Measurements from ENCODE around the gene SLC39A8.

Gene SLC39A8

GRCh38 chr4:102342404-102343074, 2.7 kb downstream of the SLC39A8 start:
- in situ Hi-C loops (cut with MboI; ENCODE audit: low sequenced_read_pairs) = loop anchor here (10.0 kb wide), 1 partner anchor 92 kb away; no protein-coding TSS in a partner anchor

- in situ Hi-C loops (cut with MboI; ENCODE audit: low sequenced_read_pairs) = loop anchor here (10.0 kb wide), 1 partner anchor 94 kb away; no protein-coding TSS in a partner anchor
Measured at GRCh38 chr4:102341201-102341600, 4.1 kb downstream of the SLC39A8 start.

DNA sequence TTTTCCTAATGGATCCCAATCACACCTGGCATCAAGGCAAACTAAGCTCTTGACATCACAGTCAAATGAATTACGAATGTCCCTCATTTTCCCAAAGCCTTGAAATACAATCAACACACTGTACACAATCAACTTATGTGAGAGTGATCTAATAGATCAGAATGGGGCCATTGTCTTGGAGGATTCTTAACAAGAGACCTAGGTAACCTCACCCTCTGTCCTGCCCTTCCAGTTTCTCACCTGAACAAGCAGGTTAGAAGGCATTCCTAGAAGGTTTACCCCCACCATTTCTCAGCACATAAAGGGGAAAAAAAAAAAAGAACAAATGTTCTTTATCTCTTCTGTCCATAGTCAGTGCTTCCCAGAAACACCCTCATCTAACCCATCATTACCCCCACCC, 6.3 kb downstream of the SLC39A8 start:
- in situ Hi-C loops (cut with MboI; ENCODE audit: low sequenced_read_pairs) = no loop called here

DNA sequence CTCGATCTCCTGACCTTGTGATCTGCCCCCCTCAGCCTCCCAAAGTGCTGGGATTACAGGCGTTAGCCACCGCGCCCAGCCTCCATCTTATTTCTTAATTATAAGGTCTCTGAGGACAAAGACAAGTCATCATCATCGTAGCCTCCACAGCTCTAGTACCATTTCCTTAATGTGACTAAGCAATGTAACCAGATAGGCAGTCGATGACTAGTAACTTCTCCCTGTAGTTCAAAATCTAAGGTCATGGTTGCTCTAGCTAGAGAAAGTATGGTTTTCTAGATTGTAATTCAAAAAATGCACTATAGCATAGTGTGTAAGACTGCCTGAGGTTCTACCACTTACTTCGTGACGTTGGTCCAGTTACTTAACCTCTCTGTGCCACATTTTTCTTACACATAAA, 6.9 kb downstream of the SLC39A8 start:
- in situ Hi-C loops (cut with MboI; ENCODE audit: low sequenced_read_pairs) = no loop called here

GRCh38 chr4:102335616-102336015, 9.7 kb downstream of the SLC39A8 start:
- in situ Hi-C loops (cut with MboI; ENCODE audit: low sequenced_read_pairs) = no loop called here

DNA sequence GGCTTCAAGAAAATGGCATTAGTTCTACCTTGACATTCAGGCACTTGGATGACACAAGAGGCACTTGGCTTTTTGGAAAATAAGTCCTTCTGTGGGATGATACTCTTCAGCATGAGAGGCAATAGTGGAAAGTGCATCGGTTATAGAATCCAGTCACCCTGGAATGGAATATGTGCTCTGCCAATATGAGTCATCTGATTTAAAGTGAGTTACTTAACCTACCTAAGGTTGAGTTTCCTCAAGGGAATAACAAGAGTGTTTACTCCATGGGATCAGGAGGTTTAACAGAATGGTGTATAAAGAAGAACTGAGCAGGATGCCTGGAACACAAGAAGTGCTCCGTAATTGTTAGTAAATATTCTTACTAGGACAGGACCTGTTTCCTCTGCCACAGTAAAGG, 10.7 kb downstream of the SLC39A8 start:
- in situ Hi-C loops (cut with MboI; ENCODE audit: low sequenced_read_pairs) = no loop called here

- in situ Hi-C loops (cut with MboI; ENCODE audit: low sequenced_read_pairs) = no loop called here
Measured at GRCh38 chr4:102333787-102334186, 11.5 kb downstream of the SLC39A8 start.

GRCh38 chr4:102328045-102328444, 17.2 kb downstream of the SLC39A8 start:
- in situ Hi-C loops (cut with MboI; ENCODE audit: low sequenced_read_pairs) = no loop called here

DNA sequence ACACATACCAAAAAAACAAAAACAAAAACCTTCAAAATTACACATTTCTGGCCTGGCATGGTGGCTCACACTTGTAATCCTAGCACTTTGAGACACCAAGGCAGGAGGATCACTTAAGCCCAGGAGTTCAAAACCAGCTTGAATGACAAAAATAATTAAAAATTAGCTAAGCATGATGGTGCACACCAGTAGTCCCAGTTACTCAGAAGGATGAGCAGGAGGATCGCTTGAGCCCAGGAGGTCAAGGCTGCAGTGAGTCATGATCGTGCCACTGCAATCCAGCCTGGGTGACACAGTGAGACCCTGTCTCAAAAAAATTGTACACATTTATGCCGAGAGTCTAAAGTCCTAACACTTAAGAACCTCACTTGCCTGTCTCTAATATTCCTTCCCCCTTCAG, 18.3 kb downstream of the SLC39A8 start:
- in situ Hi-C loops (cut with MboI; ENCODE audit: low sequenced_read_pairs) = no loop called here

GRCh38 chr4:102324730-102325129, 20.6 kb downstream of the SLC39A8 start:
- in situ Hi-C loops (cut with MboI; ENCODE audit: low sequenced_read_pairs) = no loop called here

GRCh38 chr4:102322736-102323135, 22.5 kb downstream of the SLC39A8 start:
- in situ Hi-C loops (cut with MboI; ENCODE audit: low sequenced_read_pairs) = no loop called here

DNA sequence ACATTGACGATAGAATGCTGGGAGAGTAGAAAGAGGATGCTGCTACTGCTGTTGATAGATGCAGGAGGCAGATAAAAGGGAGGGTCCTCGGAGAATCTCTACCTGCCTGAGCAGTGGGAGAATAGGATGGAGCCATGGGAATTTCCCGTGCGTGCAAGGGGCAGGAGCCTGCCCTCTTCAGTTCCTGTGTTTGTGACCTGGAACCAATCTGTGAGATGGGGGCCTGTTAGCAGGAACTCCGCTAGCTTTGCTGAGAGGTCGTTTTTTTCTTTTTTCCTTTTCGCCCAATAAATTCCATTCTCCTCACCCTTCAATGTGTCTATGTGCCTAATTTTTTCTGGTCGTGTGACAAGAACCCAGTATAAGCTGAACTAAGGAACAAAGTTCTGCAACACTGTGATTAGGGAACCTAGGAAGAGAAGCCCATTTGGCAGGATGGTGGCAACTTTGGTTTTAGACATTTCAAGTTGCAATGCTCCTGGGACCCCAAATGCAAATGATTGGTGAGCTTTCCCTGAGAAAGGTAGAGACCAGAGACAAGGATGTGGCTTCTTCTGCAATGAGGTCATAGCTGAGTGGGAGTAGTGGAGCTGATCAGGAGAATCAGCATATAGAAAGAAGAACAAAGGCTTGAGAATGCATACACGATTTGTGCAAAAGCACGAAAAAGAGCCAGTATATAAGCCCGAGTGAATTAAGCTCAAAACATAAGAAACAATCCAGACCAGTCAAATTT, 23.9 kb downstream of the SLC39A8 start:
- in situ Hi-C loops (cut with MboI; ENCODE audit: low sequenced_read_pairs) = no loop called here

GRCh38 chr4:102319594-102319993, 25.7 kb downstream of the SLC39A8 start:
- in situ Hi-C loops (cut with MboI; ENCODE audit: low sequenced_read_pairs) = no loop called here

DNA sequence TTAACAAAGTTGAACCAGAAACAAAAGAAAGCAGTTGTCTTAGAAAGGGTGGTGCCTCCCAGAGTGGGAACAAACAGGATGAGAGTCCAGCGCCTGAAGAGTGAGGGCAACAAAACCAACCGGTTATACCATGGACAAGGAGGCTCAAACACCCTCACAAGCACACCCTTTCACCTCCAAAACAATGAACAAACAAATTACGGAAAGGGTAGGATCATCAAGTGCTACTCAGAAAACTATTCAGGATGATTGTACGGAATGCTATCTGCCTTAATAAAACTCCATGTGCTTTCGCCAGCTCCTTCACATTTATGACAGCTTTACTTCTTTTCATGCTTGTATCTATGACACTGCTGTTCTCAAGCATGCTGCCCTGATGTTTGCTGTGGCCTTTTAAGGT, 26.8 kb downstream of the SLC39A8 start:
- in situ Hi-C loops (cut with MboI; ENCODE audit: low sequenced_read_pairs) = no loop called here

- in situ Hi-C loops (cut with MboI; ENCODE audit: low sequenced_read_pairs) = no loop called here
Measured at GRCh38 chr4:102318105-102318504, 27.2 kb downstream of the SLC39A8 start.

GRCh38 chr4:102317459-102317858, 27.8 kb downstream of the SLC39A8 start:
- in situ Hi-C loops (cut with MboI; ENCODE audit: low sequenced_read_pairs) = no loop called here

- in situ Hi-C loops (cut with MboI; ENCODE audit: low sequenced_read_pairs) = no loop called here
Measured at GRCh38 chr4:102316585-102316984, 28.7 kb downstream of the SLC39A8 start.

GRCh38 chr4:102315532-102315931, 29.8 kb downstream of the SLC39A8 start:
- in situ Hi-C loops (cut with MboI; ENCODE audit: low sequenced_read_pairs) = no loop called here

DNA sequence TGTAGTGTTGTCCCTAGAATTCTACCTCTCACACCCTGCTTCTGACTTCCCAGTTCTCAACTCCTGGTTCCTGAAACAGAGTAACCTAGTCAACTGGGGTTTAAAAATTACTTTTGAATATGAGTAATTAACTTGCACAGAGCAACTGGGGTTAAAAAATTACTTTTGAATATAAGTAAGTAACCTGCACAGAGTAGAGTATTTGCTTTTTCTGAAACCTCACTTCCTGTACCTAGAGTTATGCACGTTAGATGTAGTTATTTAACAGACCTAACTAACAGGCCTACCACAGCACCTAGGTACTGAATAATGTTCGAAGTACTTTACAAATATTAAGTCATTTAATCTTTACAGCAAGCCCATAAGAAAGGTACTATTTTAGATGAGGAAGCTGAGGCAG, 32.9 kb downstream of the SLC39A8 start:
- in situ Hi-C loops (cut with MboI; ENCODE audit: low sequenced_read_pairs) = no loop called here

- in situ Hi-C loops (cut with MboI; ENCODE audit: low sequenced_read_pairs) = no loop called here
Measured at GRCh38 chr4:102311912-102312311, 33.4 kb downstream of the SLC39A8 start.

- in situ Hi-C loops (cut with MboI; ENCODE audit: low sequenced_read_pairs) = no loop called here
Measured at GRCh38 chr4:102311407-102311806, 33.9 kb downstream of the SLC39A8 start.

GRCh38 chr4:102308032-102308799, 37.1 kb downstream of the SLC39A8 start:
- in situ Hi-C loops (cut with MboI; ENCODE audit: low sequenced_read_pairs) = no loop called here
